ENCODE measurements around the gene CD300LG.
"Not testable (repeated sequence)": the region's sequence is repeated elsewhere in the genome, so short reads cannot be mapped to it uniquely, and the experiment has no call there.

GRCh38 chr17:43798024-43798423 lies 49.0 kb upstream of the CD300LG start:
- TF ChIP-seq POLR2AphosphoS5 (IDR thresholded peaks at IDR 0.05; ENCODE audit: low read depth); STAT1 (IDR thresholded peaks at IDR 0.05; ENCODE audit: unreplicated experiment); CTCF (conservative IDR thresholded peaks at IDR 0.05; ENCODE audit: low read depth in 2 of 2); EZH2 (IDR thresholded peaks at IDR 0.05; ENCODE audit: low read depth, unreplicated experiment); REST (IDR thresholded peaks at IDR 0.05; ENCODE audit: unreplicated experiment); EZH2phosphoT487 (IDR thresholded peaks at IDR 0.05; ENCODE audit: unreplicated experiment): not testable (repeated sequence)

Data from GM23338 (cell line).